ENCODE results near the gene MYBL2. TPM values are rescaled to one million over a fixed set of nuclear protein-coding genes. Genes with fewer than 3 reads are reported as not detected.

The MYBL2 gene
- total RNA-seq, 1 experiment from 2014 or later, result 138 TPM

- POLR2A ChIA-PET, result no interaction called here
- in situ Hi-C loops (cut with HindIII; ENCODE audit: low pct_unique_long_range_greater_than_20kb, low sequenced_read_pairs), result no loop called here
- TF ChIP-seq REST (IDR thresholded peaks at IDR 0.05; ENCODE audit: insufficient read depth in 1 of 2, low read depth in 2 of 2, low read length in 1 of 2) (no peak), TCF7L2 (IDR thresholded peaks at IDR 0.05; ENCODE audit: low read depth, low read length) (no peak), POLR2AphosphoS5 (IDR thresholded peaks at IDR 0.05; ENCODE audit: low read depth, low read length) (no peak), SIN3A (IDR thresholded peaks at IDR 0.05; ENCODE audit: borderline replicate concordance, insufficient read depth, low read depth, low read length) (no peak)
- TF ChIP-seq, protein P1, sequence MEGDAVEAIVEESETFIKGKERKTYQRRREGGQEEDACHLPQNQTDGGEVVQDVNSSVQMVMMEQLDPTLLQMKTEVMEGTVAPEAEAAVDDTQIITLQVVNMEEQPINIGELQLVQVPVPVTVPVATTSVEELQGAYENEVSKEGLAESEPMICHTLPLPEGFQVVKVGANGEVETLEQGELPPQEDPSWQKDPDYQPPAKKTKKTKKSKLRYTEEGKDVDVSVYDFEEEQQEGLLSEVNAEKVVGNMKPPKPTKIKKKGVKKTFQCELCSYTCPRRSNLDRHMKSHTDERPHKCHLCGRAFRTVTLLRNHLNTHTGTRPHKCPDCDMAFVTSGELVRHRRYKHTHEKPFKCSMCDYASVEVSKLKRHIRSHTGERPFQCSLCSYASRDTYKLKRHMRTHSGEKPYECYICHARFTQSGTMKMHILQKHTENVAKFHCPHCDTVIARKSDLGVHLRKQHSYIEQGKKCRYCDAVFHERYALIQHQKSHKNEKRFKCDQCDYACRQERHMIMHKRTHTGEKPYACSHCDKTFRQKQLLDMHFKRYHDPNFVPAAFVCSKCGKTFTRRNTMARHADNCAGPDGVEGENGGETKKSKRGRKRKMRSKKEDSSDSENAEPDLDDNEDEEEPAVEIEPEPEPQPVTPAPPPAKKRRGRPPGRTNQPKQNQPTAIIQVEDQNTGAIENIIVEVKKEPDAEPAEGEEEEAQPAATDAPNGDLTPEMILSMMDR (IDR thresholded peaks at IDR 0.05), result no peak
- no peak overlapping the region for H3K27ac ChIP-seq (ENCODE audit: low read length)
- no peak for DNase-seq (ENCODE audit: low read depth, low spot score)
- no peaks in the 10 kb centered on the region for H3K27me3 ChIP-seq (ENCODE audit: control insufficient read depth, insufficient read depth, low read length)
- no TSS peak for BruUV-seq (replicated peaks)
- H3K4me1 ChIP-seq (ENCODE audit: control insufficient read depth, insufficient read depth, low read length), result no peaks in the 10 kb centered on the region
- CTCF ChIA-PET, result no interaction called here
- no peak overlapping the region for H3K4me3 ChIP-seq (ENCODE audit: low read depth in 2 of 2, low read length in 2 of 2)
- no peaks in the 10 kb centered on the region for H3K36me3 ChIP-seq (ENCODE audit: control insufficient read depth, insufficient read depth, low read length)
- ATAC-seq, result no peak
- H3K9me3 ChIP-seq (ENCODE audit: control insufficient read depth, insufficient read depth, low read depth, low read length), result no peaks in the 10 kb centered on the region
- intact Hi-C loops (cut with micrococcal nuclease; ENCODE audit: unreplicated experiment), result no loop called here
Measured at GRCh38 chr20:43744151-43744611, 77.3 kb downstream of the MYBL2 start.

DNA sequence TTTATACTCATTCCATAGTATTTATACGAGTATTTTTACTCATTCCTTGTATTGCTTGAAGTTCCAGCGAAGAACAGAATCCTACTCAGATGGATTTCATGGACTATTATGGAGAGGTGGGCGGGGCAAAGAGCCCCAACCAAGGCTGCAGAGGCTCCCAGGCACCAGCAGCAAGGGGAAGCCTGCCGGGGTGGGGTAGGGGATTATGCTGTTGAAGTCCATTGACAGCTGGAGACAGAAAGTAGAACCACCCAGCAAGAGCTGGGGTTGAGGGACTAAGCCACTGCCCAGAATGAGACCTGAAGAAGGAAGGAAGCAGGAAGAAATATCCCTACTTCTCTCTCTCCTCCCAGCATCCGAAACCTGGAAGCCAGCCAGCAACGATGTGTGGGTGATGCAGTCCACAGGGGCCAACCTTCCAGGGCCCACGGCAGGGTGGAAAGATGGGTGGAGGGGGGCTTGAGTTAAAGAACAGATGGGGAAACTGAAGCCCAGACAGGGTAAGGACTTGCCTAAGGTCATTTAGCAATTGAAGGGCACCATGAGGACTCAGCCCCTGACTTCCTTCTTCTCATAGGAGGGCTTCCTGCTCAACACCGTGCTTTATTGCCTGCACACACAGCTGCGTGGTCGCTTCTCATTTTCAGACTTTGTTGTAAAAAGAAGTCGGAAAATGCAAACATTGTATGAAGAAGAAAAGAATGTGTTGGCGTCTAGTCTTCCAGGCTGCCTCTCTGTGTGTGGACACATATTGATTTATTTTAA lies 78.2 kb downstream of the MYBL2 start:
- Histone ChIP-seq H3K4me1 (ENCODE audit: control insufficient read depth, insufficient read depth, low read length) (peaks cover 3% of the 10 kb centered on the region; the same call in 1 of the 2 replicates), H3K27me3 (ENCODE audit: control insufficient read depth, insufficient read depth, low read length) (no peaks in the 10 kb centered on the region), H3K27ac (ENCODE audit: low read length) (no peak overlapping the region), H3K4me3 (ENCODE audit: low read depth in 2 of 2, low read length in 2 of 2) (no peak overlapping the region), H3K9me3 (ENCODE audit: control insufficient read depth, insufficient read depth, low read depth, low read length) (no peaks in the 10 kb centered on the region), H3K36me3 (ENCODE audit: control insufficient read depth, insufficient read depth, low read length) (no peaks in the 10 kb centered on the region)
- TF ChIP-seq REST (IDR thresholded peaks at IDR 0.05; ENCODE audit: insufficient read depth in 1 of 2, low read depth in 2 of 2, low read length in 1 of 2), result no peak
- TF ChIP-seq, protein P1 (IDR thresholded peaks at IDR 0.05), result no peak
- TF ChIP-seq TCF7L2 (IDR thresholded peaks at IDR 0.05; ENCODE audit: low read depth, low read length), result no peak
- no peak for TF ChIP-seq POLR2AphosphoS5 (IDR thresholded peaks at IDR 0.05; ENCODE audit: low read depth, low read length)
- TF ChIP-seq SIN3A (IDR thresholded peaks at IDR 0.05; ENCODE audit: borderline replicate concordance, insufficient read depth, low read depth, low read length), result no peak
- BruUV-seq (replicated peaks), result no TSS peak
- intact Hi-C loops (cut with micrococcal nuclease; ENCODE audit: unreplicated experiment), result no loop called here
- DNase-seq (ENCODE audit: low read depth, low spot score) (no peak), ATAC-seq (no peak)
- ChIA-PET POLR2A (no interaction called here), CTCF (no interaction called here)
- in situ Hi-C loops (cut with HindIII; ENCODE audit: low pct_unique_long_range_greater_than_20kb, low sequenced_read_pairs), result no loop called here
